COLO668 (cell line): ENCODE data around the gene ESYT2.

Experiments used
- DNase-seq: peaks from one replicate; lab custom pipeline; 2025; ENCODE audit not compliant: unreplicated experiment; lab: John Stamatoyannopoulos, UW

The ESYT2 gene

GRCh38 chr7:158771213-158771834, 58.0 kb downstream of the ESYT2 start:
- no peak for DNase-seq

- no peak for DNase-seq
Measured at GRCh38 chr7:158767707-158768106, 61.6 kb downstream of the ESYT2 start.

- DNase-seq = no peak
Measured at GRCh38 chr7:158766570-158767281, 62.6 kb downstream of the ESYT2 start.

- no peak for DNase-seq
Measured at GRCh38 chr7:158765020-158765419, 64.3 kb downstream of the ESYT2 start.

- DNase-seq = no peak
Measured at GRCh38 chr7:158763454-158764033, 65.8 kb downstream of the ESYT2 start.

GRCh38 chr7:158761945-158762344, 67.4 kb downstream of the ESYT2 start:
- DNase-seq = no peak

GRCh38 chr7:158760936-158761335, 68.4 kb downstream of the ESYT2 start:
- DNase-seq = no peak

GRCh38 chr7:158760445-158760764, 68.9 kb downstream of the ESYT2 start:
- DNase-seq = no peak

GRCh38 chr7:158759749-158760444, 69.4 kb downstream of the ESYT2 start:
- DNase-seq = no peak

GRCh38 chr7:158759245-158759614, 70.1 kb downstream of the ESYT2 start:
- DNase-seq = peak; percentile 13

- no peak for DNase-seq
Measured at GRCh38 chr7:158758586-158759244, 70.6 kb downstream of the ESYT2 start.

GRCh38 chr7:158757404-158757989, 71.8 kb downstream of the ESYT2 start:
- no peak for DNase-seq

- no peak for DNase-seq
Measured at GRCh38 chr7:158754746-158755444, 74.4 kb downstream of the ESYT2 start.

- DNase-seq = no peak
Measured at GRCh38 chr7:158753900-158754299, 75.4 kb downstream of the ESYT2 start.

- DNase-seq = no peak
Measured at GRCh38 chr7:158751751-158752150, 77.6 kb downstream of the ESYT2 start.

- DNase-seq = no peak
Measured at GRCh38 chr7:158751199-158751598, 78.1 kb downstream of the ESYT2 start.

GRCh38 chr7:158750702-158751101, 78.6 kb downstream of the ESYT2 start:
- no peak for DNase-seq

- DNase-seq = no peak
Measured at GRCh38 chr7:158749396-158749795, 79.9 kb downstream of the ESYT2 start.

- DNase-seq = no peak
Measured at GRCh38 chr7:158748335-158748734, 81.0 kb downstream of the ESYT2 start.

GRCh38 chr7:158747408-158747807, 81.9 kb downstream of the ESYT2 start:
- DNase-seq = no peak

- no peak for DNase-seq
Measured at GRCh38 chr7:158746957-158747356, 82.4 kb downstream of the ESYT2 start.
